Putamen (tissue), 1 donor: ENCODE data around the gene WDR46.
"Not testable (repeated sequence)": the region's sequence is repeated elsewhere in the genome, so short reads cannot be mapped to it uniquely, and the experiment has no call there.

Experiments used
- DNase-seq: peaks from one replicate; pipeline ENCODE4 v3.0.0-alpha.2; 2016; ENCODE audit warnings: low spot score

WDR46 gene

GRCh38 chr6:33288141-33288920 lies 708 bp downstream of the WDR46 start:
- DNase-seq, result no peak

DNA sequence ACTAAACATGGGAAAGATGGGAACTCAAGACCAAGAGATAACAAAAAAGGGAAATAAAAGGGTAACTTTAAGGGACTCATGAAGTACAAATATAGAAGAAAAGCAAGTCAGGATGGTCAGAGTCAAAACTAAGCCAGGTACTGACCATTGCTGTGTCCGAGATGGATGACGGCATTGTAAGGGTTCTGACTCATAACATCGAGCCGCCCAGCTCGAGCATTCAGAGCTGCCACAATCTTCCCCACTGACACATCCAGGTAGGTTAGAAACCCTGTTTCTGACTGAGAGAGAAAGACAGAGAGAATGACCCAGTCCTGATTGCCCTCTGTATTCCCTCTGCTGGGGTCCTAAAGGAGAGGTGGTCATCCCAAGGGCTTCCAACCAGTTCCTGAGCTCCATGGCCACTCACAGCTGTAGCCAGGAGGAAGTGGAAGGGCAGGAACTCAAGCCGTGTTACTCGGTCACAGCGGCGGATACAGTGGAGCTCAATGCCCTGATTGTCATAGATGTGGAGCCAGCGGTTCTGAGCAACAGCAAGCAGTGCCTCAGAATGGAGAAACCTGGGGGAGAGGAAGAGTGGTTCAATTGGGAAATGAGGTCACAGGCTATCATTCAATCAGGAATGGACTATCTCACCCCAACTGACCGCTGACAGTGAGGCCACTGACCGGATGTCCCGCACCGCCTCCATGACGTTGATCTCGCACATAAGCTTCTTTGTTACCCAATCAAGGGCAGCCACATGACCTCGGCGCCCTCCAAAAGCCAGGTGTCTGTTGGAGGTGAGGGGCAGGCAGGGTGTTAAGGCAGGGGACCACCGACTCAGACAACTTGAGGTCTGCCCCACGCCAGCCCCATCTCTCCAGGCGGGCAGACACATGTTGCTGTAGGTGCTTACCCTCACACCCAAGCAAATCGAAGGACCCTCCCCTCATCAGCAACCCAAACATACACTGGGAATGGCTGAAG lies 1.8 kb downstream of the WDR46 start:
- no peak for DNase-seq

DNA sequence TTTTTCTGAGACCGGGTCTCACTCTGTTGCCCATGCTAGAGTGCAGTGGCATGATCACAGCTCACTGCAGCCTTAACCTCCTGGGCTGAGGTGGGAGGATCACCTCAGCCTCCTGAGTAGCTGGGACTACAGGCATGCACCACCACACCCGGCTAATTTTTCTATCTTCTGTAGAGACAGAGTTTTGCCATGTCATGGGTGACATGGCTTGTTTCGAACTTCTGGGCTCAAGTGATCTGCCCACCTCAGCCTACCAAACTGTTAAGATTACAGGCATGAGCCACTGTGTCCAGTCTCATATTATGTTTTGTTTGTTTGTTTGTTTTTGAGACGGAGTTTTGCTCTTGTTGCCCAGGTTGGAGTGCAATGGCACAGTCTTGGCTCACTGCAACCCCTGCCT lies 3.8 kb downstream of the WDR46 start:
- DNase-seq, result not testable (repeated sequence)

- no peak for DNase-seq
These were observed 8.5 kb downstream of the WDR46 start for GRCh38 chr6:33280539-33280938.

DNA sequence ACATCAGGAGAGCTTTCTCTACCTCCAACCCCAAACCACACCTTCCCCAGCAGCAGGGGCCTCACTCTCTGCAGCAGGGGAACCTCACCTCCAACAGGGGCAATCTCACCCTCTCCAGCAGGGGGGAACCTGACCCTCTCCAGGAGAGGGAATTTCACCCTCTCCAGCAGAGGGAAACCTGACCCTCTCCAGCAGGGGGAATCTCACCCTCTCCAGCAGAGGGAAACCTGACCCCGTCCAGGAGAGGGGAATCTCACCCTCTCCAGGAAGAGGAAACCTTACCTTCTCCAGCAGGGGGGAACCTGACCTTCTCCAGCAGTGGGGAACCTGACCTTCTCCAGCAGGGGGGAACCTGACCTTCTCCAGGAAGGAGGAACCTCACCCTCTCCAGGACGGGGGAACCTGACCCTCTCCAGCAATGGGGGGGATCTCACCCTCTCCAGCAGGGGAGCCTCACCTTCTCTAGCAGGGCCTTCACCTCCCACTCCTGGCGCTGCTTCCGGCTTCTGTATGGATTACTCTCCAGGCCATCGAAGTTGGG lies 9.0 kb downstream of the WDR46 start:
- DNase-seq, result no peak

- no peak for DNase-seq
These were observed 9.8 kb downstream of the WDR46 start for GRCh38 chr6:33279257-33279695.

GRCh38 chr6:33278810-33279209 lies 10.2 kb downstream of the WDR46 start:
- no peak for DNase-seq

DNA sequence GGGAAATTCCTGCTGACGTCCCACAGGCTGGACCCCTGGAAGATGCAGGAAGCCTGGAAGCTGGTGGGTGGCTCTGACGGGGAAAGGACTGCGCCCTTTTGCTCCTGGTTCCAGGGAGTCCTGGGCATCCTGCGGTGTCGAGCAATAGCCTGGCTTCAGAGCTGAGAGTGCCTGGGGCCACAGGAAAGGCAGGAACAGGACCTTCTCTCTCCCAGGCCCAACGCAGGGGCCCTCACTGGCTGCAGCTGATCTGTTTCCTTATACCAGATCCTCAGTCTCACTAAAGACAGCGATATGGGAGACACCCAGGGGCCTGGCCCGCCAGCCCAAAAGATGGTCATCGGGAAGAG lies 10.7 kb downstream of the WDR46 start:
- no peak for DNase-seq

GRCh38 chr6:33277663-33278391 lies 11.2 kb downstream of the WDR46 start:
- no peak for DNase-seq

GRCh38 chr6:33276864-33277662 lies 12.0 kb downstream of the WDR46 start, which contains the start of gene B3GALT4:
Gene B3GALT4 (plus strand): TSS chr6:33277123. CDS start chr6:33277420, 297 bp downstream.
- DNase-seq, result peak; percentile 54

GRCh38 chr6:33276581-33276863 lies 12.5 kb downstream of the WDR46 start:
- DNase-seq, result no peak

DNA sequence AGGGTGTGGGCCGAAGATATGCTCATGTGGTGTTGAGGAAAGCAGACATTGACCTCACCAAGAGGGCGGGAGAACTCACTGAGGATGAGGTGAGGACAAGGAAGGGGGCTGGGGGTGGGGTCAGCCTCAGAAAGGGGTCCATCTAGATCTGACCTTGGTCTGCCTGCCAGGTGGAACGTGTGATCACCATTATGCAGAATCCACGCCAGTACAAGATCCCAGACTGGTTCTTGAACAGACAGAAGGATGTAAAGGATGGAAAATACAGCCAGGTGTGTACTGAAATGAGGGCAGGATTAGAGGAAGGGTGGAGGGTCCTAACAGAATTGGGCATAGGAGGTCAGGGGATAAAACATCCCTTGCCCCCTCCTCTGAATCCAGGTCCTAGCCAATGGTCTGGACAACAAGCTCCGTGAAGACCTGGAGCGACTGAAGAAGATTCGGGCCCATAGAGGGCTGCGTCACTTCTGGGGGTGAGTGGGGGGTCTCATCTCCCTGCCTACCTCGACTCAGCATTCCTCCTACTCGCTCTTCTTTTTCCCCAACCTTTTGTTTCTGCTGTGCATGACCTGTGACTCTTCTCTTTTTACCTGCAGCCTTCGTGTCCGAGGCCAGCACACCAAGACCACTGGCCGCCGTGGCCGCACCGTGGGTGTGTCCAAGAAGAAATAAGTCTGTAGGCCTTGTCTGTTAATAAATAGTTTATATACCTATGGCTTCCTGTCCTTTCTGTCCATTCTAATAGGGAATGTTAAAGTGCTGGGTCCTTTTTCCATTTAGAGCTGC lies 13.1 kb downstream of the WDR46 start:
- not testable (repeated sequence) for DNase-seq

GRCh38 chr6:33273924-33274902 lies 14.8 kb downstream of the WDR46 start:
- no peak for DNase-seq

GRCh38 chr6:33273129-33273923 lies 15.7 kb downstream of the WDR46 start:
- DNase-seq, result no peak

GRCh38 chr6:33272275-33273128 lies 16.5 kb downstream of the WDR46 start:
- no peak for DNase-seq

GRCh38 chr6:33271468-33272274 lies 17.4 kb downstream of the WDR46 start, which contains the start of the genes RPS18 and VPS52:
Gene RPS18 (plus strand): TSS chr6:33272075. CDS start chr6:33272120, 45 bp downstream.
Gene VPS52 (minus strand): TSS chr6:33271876. CDS start chr6:33271675, 201 bp downstream.
- DNase-seq, result peak; percentile 99
